AG04449 (cell line): ENCODE data around the gene OR52H1.

Experiments
- CTCF ChIA-PET: fragments of 350-600 bp; formaldehyde crosslinking; extraction: SDS; loops from one replicate; lab custom pipeline; 2021; ENCODE audit warnings: antibody characterized with exemption; lab: Yijun Ruan, JAX
- POLR2A ChIA-PET: fragments of 400-600, 350-600 bp; formaldehyde crosslinking; extraction: SDS; loops from one replicate; lab custom pipeline; 2020; ENCODE audit warnings: antibody characterized with exemption, inconsistent platforms; lab: Yijun Ruan, JAX
- DNase-seq: peaks from one replicate; pipeline ENCODE4 v3.0.0-alpha.2; 2010; ENCODE audit warnings: low read depth, low spot score
- H3K4me3 ChIP-seq: 2 replicates; pipeline ENCODE4 v1.5.1; 2011; ENCODE audit warnings: low read depth, mild to moderate bottlenecking, control low read depth, low read length
- TF ChIP-seq, protein P1 (sequence below): IDR thresholded peaks from one replicate; pipeline ENCODE4 v1.5.1; 2011; ENCODE audit warnings: mild to moderate bottlenecking, moderate library complexity, low read length, control low read depth, inconsistent platforms; ENCODE audit not compliant: insufficient read depth; ENCODE audit errors: missing control alignments

OR52H1 gene

GRCh38 chr11:5508605-5509004 is 39.7 kb downstream of the OR52H1 start:
- no peak overlapping the region for H3K4me3 ChIP-seq
- TF ChIP-seq, protein P1, sequence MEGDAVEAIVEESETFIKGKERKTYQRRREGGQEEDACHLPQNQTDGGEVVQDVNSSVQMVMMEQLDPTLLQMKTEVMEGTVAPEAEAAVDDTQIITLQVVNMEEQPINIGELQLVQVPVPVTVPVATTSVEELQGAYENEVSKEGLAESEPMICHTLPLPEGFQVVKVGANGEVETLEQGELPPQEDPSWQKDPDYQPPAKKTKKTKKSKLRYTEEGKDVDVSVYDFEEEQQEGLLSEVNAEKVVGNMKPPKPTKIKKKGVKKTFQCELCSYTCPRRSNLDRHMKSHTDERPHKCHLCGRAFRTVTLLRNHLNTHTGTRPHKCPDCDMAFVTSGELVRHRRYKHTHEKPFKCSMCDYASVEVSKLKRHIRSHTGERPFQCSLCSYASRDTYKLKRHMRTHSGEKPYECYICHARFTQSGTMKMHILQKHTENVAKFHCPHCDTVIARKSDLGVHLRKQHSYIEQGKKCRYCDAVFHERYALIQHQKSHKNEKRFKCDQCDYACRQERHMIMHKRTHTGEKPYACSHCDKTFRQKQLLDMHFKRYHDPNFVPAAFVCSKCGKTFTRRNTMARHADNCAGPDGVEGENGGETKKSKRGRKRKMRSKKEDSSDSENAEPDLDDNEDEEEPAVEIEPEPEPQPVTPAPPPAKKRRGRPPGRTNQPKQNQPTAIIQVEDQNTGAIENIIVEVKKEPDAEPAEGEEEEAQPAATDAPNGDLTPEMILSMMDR = no peak
- ChIA-PET POLR2A (no interaction called here), CTCF (no interaction called here)
- no peak for DNase-seq

GRCh38 chr11:5507933-5508305 is 40.4 kb downstream of the OR52H1 start:
- DNase-seq = no peak
- ChIA-PET POLR2A (no interaction called here), CTCF (no interaction called here)
- no peak overlapping the region for H3K4me3 ChIP-seq
- TF ChIP-seq, protein P1 = no peak

GRCh38 chr11:5507177-5507932 is 41.0 kb downstream of the OR52H1 start:
- CTCF ChIA-PET = no interaction called here
- no peak for DNase-seq
- no peak overlapping the region for H3K4me3 ChIP-seq
- POLR2A ChIA-PET = no interaction called here
- TF ChIP-seq, protein P1 = no peak

- DNase-seq = no peak
- no peak overlapping the region for H3K4me3 ChIP-seq
- TF ChIP-seq, protein P1 = no peak
- POLR2A ChIA-PET = no interaction called here
- CTCF ChIA-PET = interaction anchor here (1.3 kb wide), 1 partner anchor 48 kb away, joined by 3 read pairs; no protein-coding TSS in a partner anchor
Observed at GRCh38 chr11:5505363-5506048, 42.8 kb downstream of the OR52H1 start.

- TF ChIP-seq, protein P1 = no peak
- H3K4me3 ChIP-seq = no peak overlapping the region
- DNase-seq = no peak
- ChIA-PET POLR2A (no interaction called here), CTCF (interaction anchor here (1.3 kb wide), 1 partner anchor 49 kb away, joined by 3 read pairs; no protein-coding TSS in a partner anchor)
Observed at GRCh38 chr11:5504403-5504921, 43.9 kb downstream of the OR52H1 start.

DNA sequence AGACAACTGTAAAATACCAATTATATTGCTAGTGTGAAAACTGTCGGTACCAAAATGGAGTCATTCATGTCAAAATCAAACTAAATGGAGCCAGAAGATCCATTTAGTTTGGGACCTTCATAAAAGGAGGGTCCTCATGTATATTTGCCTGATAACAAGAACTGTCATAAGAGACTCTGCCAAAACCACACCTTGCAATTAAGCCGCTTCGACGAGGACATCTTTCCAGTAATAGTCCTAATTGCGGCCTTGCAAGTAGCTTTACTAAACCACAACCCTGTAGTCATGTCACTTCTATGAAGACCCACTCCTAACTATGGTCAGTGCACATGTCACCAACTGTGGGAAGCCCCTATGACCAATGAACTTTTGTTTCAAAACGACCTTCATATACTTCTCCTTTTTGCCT is 47.9 kb downstream of the OR52H1 start:
- TF ChIP-seq, protein P1 = no peak
- DNase-seq = no peak
- no peak overlapping the region for H3K4me3 ChIP-seq
- ChIA-PET POLR2A (no interaction called here), CTCF (no interaction called here)
